Hindlimb muscle (tissue), 1 donor: ENCODE measurements around the gene SLC4A4. TPM values are rescaled to one million over a fixed set of nuclear protein-coding genes. Genes with fewer than 3 reads are reported as not detected.

ENCODE experiments used
- DNase-seq: peaks from one replicate; pipeline ENCODE4 v3.0.0-alpha.2; 2013
- polyA plus RNA-seq: library from polyadenylated mRNA; unstranded; fragments of 120-200 nt; gene quantifications from one replicate; pipeline ENCODE4 v1.2.1, GENCODE V29; 2013; ENCODE audit not compliant: insufficient read length

SLC4A4 gene
- polyA plus RNA-seq, 1 donor = 9.0 TPM

DNA sequence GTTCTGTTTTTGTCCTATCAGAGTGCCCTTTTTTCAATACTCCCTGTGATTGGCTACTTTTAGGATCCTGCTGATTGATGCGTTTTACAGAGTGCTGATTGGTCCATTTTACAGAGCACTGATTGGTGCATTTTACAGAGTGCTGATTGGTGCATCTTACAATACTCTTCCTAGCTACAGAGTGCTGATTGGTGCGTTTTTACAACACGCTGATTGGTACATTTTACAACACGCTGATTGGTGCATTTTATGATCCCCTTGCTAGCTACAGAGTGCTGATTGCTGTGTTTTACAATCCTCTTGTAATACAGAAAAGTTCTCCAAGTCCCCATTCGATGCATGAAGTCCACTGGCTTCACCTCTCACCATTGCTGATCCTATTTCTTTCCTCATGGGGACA, 268.3 kb downstream of the SLC4A4 start:
- DNase-seq = no peak

DNA sequence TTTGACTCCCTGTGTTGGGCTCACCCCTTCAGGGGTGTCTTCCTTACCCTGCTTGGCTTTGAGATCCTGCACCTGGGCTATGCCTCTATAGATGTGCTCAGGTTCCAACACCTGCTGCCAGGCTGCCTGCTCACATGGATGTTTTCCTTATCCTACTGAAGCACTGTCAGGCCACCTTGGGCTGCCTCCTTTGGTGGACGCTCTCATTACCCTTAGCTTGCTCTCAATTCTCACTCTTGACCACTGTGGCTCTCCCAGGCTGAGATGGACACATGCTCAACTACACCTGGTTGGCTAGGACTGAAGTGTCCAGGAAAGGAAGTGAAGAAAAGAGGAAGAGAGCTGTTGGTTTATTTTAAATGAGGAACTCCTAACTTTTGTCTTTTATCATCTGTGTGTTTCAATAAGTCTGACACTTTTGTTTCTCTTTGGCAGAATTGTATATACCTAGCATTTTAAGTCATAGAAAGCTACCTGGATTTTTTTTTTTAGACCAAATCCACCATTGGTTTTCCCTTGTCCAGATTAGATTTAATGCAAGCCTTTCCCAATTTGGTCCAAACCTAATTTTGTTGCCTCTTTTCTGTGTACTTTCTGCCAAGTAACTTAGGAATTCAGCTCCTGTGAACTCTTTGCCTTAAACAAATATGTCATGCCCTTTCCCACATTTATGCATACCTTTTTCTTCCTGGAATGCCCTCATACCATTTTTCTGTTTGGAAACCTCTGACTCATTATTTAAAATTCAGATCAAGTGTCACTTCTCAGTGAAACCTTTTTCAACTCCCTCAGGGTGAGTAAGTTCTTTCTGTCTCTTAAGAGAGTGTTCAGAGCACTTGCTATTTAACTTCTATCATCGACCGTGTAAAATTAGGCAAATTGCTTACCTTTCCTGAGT, 269.2 kb downstream of the SLC4A4 start:
- DNase-seq = no peak

DNA sequence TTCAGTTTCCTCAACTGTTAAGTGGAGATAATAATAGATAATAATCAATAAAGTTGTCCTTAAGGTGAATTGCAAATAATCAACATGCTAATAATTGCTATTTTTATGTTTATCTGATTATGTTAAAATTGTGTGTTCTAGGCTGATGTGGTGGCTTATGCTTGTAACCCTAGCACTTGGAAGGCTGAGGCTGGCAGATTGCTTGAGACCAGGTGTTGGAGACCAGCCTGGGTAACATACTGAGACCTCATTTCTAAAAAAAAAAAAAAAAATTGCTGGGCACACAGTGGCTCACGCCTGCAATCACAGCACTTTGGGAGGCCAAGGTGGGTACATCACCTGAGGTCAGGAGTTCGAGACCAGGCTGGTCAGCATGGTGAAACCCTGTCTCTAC, 269.9 kb downstream of the SLC4A4 start:
- no peak for DNase-seq

DNA sequence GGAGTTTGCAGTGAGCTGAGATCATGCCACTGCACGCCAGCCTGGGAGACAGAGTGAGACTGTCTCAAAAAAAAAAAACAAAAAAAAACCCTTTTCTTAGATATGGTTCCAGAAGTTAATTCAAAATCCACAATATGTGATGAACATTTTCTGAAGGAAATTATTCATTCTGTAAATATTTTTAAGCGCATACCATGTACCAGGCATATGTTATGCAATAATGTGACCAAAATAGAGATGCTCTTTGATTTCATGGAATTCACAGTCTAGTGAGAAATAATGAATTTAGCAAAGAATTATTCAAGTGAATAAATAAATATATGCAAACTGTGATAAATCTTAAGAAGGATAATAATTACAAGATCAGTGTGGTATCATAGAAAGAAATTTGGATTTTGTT, 270.3 kb downstream of the SLC4A4 start:
- DNase-seq = no peak

DNA sequence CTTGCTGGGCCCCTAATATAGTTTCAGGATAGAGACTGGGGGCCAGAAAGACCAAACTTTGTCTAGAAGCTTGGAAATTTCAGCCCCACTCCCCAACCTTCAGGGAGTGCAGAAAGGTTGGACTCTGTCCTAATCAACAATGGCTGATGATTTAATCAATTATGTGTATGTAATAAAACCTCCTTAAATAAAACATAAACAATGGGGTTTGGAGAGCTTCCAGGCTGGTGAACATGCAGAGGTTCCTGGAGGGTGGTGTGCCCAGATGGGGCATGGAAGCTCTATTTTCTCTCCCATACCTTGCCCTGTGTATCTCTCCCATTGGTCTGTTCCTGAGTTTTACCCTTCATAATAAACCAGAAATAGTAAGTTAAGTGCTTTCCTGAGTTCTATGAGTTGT, 270.8 kb downstream of the SLC4A4 start:
- no peak for DNase-seq

DNA sequence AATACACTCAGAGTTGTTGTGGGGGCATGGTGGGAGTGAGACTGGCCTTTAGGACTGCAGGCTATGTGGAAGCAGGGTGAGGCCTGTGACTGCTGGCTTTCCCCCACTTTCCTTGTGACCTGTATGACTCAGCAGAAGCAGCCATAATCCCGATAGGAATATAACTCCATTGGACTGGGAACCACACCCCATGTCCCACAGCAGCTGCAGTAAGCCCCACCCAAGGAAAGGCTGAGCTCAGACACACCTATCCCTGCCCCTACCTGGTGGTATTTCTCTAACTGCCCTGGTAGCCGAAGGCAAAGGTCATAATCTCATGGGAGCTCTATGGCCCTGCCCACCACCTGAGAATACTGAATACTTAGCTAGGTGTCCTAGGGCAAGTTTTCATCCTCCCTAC, 275.8 kb downstream of the SLC4A4 start:
- no peak for DNase-seq

DNA sequence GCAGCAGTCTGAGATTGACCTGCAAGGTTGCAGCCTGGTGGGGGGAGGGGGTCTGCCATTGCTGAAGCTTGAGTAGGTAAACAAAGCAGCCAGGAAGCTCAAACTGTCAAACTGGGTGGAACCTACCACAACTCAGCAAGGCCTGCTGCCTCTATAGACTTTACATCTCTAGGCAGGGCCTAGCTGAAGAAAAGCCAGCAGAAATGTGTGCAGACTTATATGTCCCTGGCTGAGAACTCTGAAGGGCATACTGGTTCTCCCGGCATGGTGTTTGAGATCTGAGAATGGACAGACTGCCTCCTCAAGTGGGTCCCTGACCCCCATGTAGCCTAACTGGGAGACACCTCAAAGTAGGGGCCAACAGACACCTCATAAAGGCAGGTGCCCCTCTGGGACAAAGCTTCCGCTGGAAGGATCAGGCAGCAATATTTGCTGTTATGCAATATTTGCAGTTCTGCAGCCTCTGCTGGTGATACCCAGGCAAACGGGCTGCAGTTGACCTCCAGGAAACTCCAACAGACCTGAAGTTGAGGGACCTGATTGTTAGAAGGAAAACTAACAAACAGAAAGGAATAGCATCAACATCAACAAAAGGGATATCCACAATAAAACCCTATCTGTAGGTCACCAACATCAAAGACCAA, 277.5 kb downstream of the SLC4A4 start:
- no peak for DNase-seq
